Femur (tissue), 1 donor: Measurements from ENCODE around the gene CTDSPL2.
A peak's percentile ranks its signal among the peaks of the same experiment; 100 is the strongest.
"Not testable (repeated sequence)": the region's sequence is repeated elsewhere in the genome, so short reads cannot be mapped to it uniquely, and the experiment has no call there.

ENCODE experiments used
- DNase-seq: peaks from one replicate; pipeline ENCODE4 v3.0.0-alpha.2; 2017

The CTDSPL2 gene

GRCh38 chr15:44426975-44427755, at the start of gene CTDSPL2:
TSS of gene CTDSPL2 (plus strand) at chr15:44427629. CDS start at chr15:44459015, 31,386 bp downstream.
- DNase-seq, result peak; percentile 99

- no peak for DNase-seq
Measured at GRCh38 chr15:44381236-44381635, 46.2 kb upstream of the CTDSPL2 start.

- no peak for DNase-seq
Measured at GRCh38 chr15:44385344-44385942, 42.0 kb upstream of the CTDSPL2 start.

- no peak for DNase-seq
Measured at GRCh38 chr15:44394062-44394461, 33.4 kb upstream of the CTDSPL2 start.

GRCh38 chr15:44394562-44394961, 32.9 kb upstream of the CTDSPL2 start:
- DNase-seq, result no peak

- DNase-seq, result no peak
Measured at GRCh38 chr15:44397869-44398268, 29.6 kb upstream of the CTDSPL2 start.

GRCh38 chr15:44414001-44414400, 13.4 kb upstream of the CTDSPL2 start:
- DNase-seq, result no peak

GRCh38 chr15:44427756-44428724, 611 bp downstream of the CTDSPL2 start:
- DNase-seq, result no peak

GRCh38 chr15:44435893-44436667, 8.7 kb downstream of the CTDSPL2 start:
- DNase-seq, result no peak

- no peak for DNase-seq
Measured at GRCh38 chr15:44438402-44438801, 11.0 kb downstream of the CTDSPL2 start.

- DNase-seq, result no peak
Measured at GRCh38 chr15:44441095-44441501, 13.7 kb downstream of the CTDSPL2 start.

- no peak for DNase-seq
Measured at GRCh38 chr15:44443515-44443914, 16.1 kb downstream of the CTDSPL2 start.

- DNase-seq, result no peak
Measured at GRCh38 chr15:44447772-44448376, 20.4 kb downstream of the CTDSPL2 start.

- DNase-seq, result no peak
Measured at GRCh38 chr15:44450172-44450571, 22.7 kb downstream of the CTDSPL2 start.

- DNase-seq, result not testable (repeated sequence)
Measured at GRCh38 chr15:44453578-44454283, 26.3 kb downstream of the CTDSPL2 start.

GRCh38 chr15:44458429-44458828, 31.0 kb downstream of the CTDSPL2 start:
- no peak for DNase-seq

GRCh38 chr15:44468709-44469385, 41.4 kb downstream of the CTDSPL2 start:
- no peak for DNase-seq

- DNase-seq, result no peak
Measured at GRCh38 chr15:44471885-44472455, 44.5 kb downstream of the CTDSPL2 start.

- no peak for DNase-seq
Measured at GRCh38 chr15:44479343-44479742, 51.9 kb downstream of the CTDSPL2 start.

- no peak for DNase-seq
Measured at GRCh38 chr15:44482090-44482489, 54.7 kb downstream of the CTDSPL2 start.
